Endothelial cell of umbilical vein (primary cell): ENCODE measurements around the gene EFTUD2. TPM values are rescaled to one million over a fixed set of nuclear protein-coding genes. Genes with fewer than 3 reads are reported as not detected.
A peak's percentile ranks its signal among the peaks of the same experiment; 100 is the strongest.

Source experiments
- BruUV-seq: library from RNA; stranded (reverse); fragments of 400-500 nt; replicated peaks from 2 replicates; lab custom pipeline; 2021; lab: Mats Ljungman, UMichigan
- CTCF ChIA-PET: fragments of 300-600, 350-600 bp; sonication (Branson Sonifier 250); formaldehyde crosslinking; loops from one replicate; lab custom pipeline; 2021; ENCODE audit warnings: antibody characterized with exemption, inconsistent platforms; lab: Charles Lee
- POLR2A ChIA-PET: fragments of 300-600, 350-600 bp; sonication (Branson Sonifier 250); formaldehyde crosslinking; loops from one replicate; lab custom pipeline; 2021; ENCODE audit warnings: antibody characterized with exemption, inconsistent platforms; lab: Charles Lee
- DNase-seq: peaks from one replicate; pipeline ENCODE4 v3.0.0-alpha.2; 2011; ENCODE audit warnings: low read depth, low spot score
- FAIRE-seq: peaks from 2 replicates; lab custom pipeline; 2011; peaks lifted over from hg19 to GRCh38; lab: Jason Lieb, UNC
- H2AFZ ChIP-seq: 2 replicates; pipeline ENCODE4 v1.6.0; 2012; ENCODE audit warnings: low read depth, low read length, control low read depth, inconsistent platforms
- H3K27ac ChIP-seq: 2 replicates; pipeline ENCODE4 v1.5.1; 2011; ENCODE audit warnings: low read depth, mild to moderate bottlenecking, control low read depth, low read length, moderate library complexity; ENCODE audit not compliant: insufficient read depth
- H3K27me3 ChIP-seq, 2 experiments: 2 replicates each; pipeline versions ENCODE4 v1.6.0 to v1.6.1; 2011; ENCODE audit warnings: low read length in 2 of 2, mixed read lengths in 1 of 2; ENCODE audit not compliant: control insufficient read depth in 2 of 2, insufficient read depth in 2 of 2
- H3K36me3 ChIP-seq, 2 experiments: 2 replicates in 1 of 2; 3 replicates in 1 of 2; pipeline ENCODE4 v1.5.1; 2011; ENCODE audit warnings: low read length in 2 of 2, mild to moderate bottlenecking in 1 of 2, moderate library complexity in 1 of 2; ENCODE audit not compliant: control insufficient read depth in 2 of 2, insufficient read depth in 2 of 2; ENCODE audit errors: extremely low read depth in 1 of 2
- H3K4me1 ChIP-seq: 3 replicates; pipeline ENCODE4 v1.5.1; 2011; ENCODE audit warnings: mild to moderate bottlenecking, low read length; ENCODE audit not compliant: control insufficient read depth, insufficient read depth; ENCODE audit errors: extremely low read depth
- H3K4me2 ChIP-seq: 2 replicates; pipeline ENCODE4 v1.6.1; 2011; ENCODE audit warnings: low read length, control low read depth, mixed read lengths; ENCODE audit not compliant: insufficient read depth
- H3K4me3 ChIP-seq, 3 experiments: fragments of 200-600 bp in 1 of 3; sonication (generic), shearing (Covaris generic) in 1 of 3; replicated peaks in 1 of 3; 2 replicates each; pipeline ENCODE4 v1.5.1; 2011 to 2016; ENCODE audit warnings: control low read depth in 3 of 3, low read length in 3 of 3, mild to moderate bottlenecking in 2 of 3, inconsistent platforms in 1 of 3, low read depth in 1 of 3, moderate library complexity in 1 of 3; ENCODE audit not compliant: insufficient read depth in 1 of 3
- H3K79me2 ChIP-seq: 2 replicates; pipeline ENCODE4 v1.6.0; 2012; ENCODE audit warnings: low read length, inconsistent platforms; ENCODE audit not compliant: control insufficient read depth, insufficient read depth
- H3K9ac ChIP-seq: replicated peaks from 2 replicates; pipeline ENCODE3; 2011; ENCODE audit warnings: low read length, control low read depth; ENCODE audit not compliant: insufficient read depth; ENCODE audit errors: extremely low read depth
- H3K9me1 ChIP-seq: replicated peaks from 3 replicates; pipeline ENCODE4 v1.6.0; 2011; ENCODE audit warnings: mild to moderate bottlenecking, low read length; ENCODE audit not compliant: control insufficient read depth, insufficient read depth; ENCODE audit errors: extremely low read depth
- H3K9me3 ChIP-seq: replicated peaks from 2 replicates; pipeline ENCODE4 v1.5.1; 2012; ENCODE audit warnings: low read length, inconsistent platforms; ENCODE audit not compliant: control insufficient read depth, insufficient read depth
- H4K20me1 ChIP-seq: replicated peaks from 2 replicates; pipeline ENCODE3; 2011; ENCODE audit warnings: mild to moderate bottlenecking, low read length; ENCODE audit not compliant: control insufficient read depth, insufficient read depth; ENCODE audit errors: extremely low read depth
- EZH2 ChIP-seq: IDR thresholded peaks from 2 replicates; pipeline ENCODE4 v1.6.1; 2012; ENCODE audit warnings: borderline replicate concordance, low read depth, mild to moderate bottlenecking, moderate library complexity, low read length, inconsistent platforms; ENCODE audit not compliant: severe bottlenecking
- FOS ChIP-seq: IDR thresholded peaks from 2 replicates; pipeline ENCODE4 v1.6.1; 2011; ENCODE audit warnings: mild to moderate bottlenecking, low read length, moderate library complexity, borderline replicate concordance; ENCODE audit not compliant: insufficient read depth
- GATA2 ChIP-seq: IDR thresholded peaks from 2 replicates; pipeline ENCODE4 v1.7.0; 2011; ENCODE audit warnings: low read depth, mild to moderate bottlenecking, moderate library complexity, mixed read lengths, low read length; ENCODE audit not compliant: insufficient read length, insufficient read depth
- JUN ChIP-seq: IDR thresholded peaks from 2 replicates; pipeline ENCODE4 v1.6.1; 2011; ENCODE audit warnings: borderline replicate concordance, low read depth; ENCODE audit not compliant: insufficient read length, insufficient read depth
- MYC ChIP-seq: IDR thresholded peaks from one replicate; pipeline ENCODE4 v1.6.1; 2011; ENCODE audit warnings: mild to moderate bottlenecking, low read depth, low read length
- POLR2A ChIP-seq: IDR thresholded peaks from 2 replicates; pipeline ENCODE4 v1.6.1; 2012; ENCODE audit warnings: low read depth, mild to moderate bottlenecking, control low read depth, low read length
- POLR2AphosphoS5 ChIP-seq: IDR thresholded peaks from 2 replicates; pipeline ENCODE4 v1.6.1; 2012; ENCODE audit warnings: low read depth, mild to moderate bottlenecking, control low read depth, low read length, moderate library complexity; ENCODE audit not compliant: insufficient read depth
- dilution Hi-C: fragments of 300-500 bp; cut with MboI; formaldehyde crosslinking; loops from one replicate; pipeline ENCODE4 v1.15.0; 2019; ENCODE audit warnings: low sequenced_read_pairs; ENCODE audit not compliant: extremely low pct_ligation_motif_present
- intact Hi-C: fragments of 100-400 bp; cut with micrococcal nuclease; formaldehyde crosslinking; loops from one replicate; pipeline ENCODE4 v1.10.0; 2022
- polyA plus RNA-seq, 4 experiments: library from polyadenylated mRNA; depleted of rRNA in 3 of 4; stranded (reverse) in 3 of 4; unstranded in 1 of 4; fragments of >200 nt; gene quantifications; 2 replicates each; pipeline versions ENCODE4 v1.2.1 to v1.2.3, GENCODE V29; 2011 to 2012; ENCODE audit warnings: missing spikeins in 1 of 4
- total RNA-seq: library from RNA; stranded (reverse); gene quantifications from 2 replicates; pipeline ENCODE4 v1.2.3, GENCODE V29; 2021
- TF ChIP-seq, protein P1 (sequence below): IDR thresholded peaks from 2 replicates; pipeline ENCODE4 v1.6.1; 2011; ENCODE audit not compliant: insufficient read depth, insufficient read length
- TF ChIP-seq, protein P2 (sequence below), 2 donors: IDR thresholded peaks; 1 replicate in 1 of 2; 2 replicates in 1 of 2; pipeline ENCODE4 v1.5.1; 2011; ENCODE audit warnings: low read length in 2 of 2, mild to moderate bottlenecking in 2 of 2, moderate library complexity in 2 of 2, control low read depth in 1 of 2, inconsistent platforms in 1 of 2, low read depth in 1 of 2; ENCODE audit not compliant: insufficient read depth in 1 of 2; ENCODE audit errors: extremely low read depth in 1 of 2

The EFTUD2 gene
- total and polyA plus RNA-seq, 2 donors (not counting 3 experiments of a cell fraction or from before 2014, with no cell fraction given): 125 to 170 TPM

DNA sequence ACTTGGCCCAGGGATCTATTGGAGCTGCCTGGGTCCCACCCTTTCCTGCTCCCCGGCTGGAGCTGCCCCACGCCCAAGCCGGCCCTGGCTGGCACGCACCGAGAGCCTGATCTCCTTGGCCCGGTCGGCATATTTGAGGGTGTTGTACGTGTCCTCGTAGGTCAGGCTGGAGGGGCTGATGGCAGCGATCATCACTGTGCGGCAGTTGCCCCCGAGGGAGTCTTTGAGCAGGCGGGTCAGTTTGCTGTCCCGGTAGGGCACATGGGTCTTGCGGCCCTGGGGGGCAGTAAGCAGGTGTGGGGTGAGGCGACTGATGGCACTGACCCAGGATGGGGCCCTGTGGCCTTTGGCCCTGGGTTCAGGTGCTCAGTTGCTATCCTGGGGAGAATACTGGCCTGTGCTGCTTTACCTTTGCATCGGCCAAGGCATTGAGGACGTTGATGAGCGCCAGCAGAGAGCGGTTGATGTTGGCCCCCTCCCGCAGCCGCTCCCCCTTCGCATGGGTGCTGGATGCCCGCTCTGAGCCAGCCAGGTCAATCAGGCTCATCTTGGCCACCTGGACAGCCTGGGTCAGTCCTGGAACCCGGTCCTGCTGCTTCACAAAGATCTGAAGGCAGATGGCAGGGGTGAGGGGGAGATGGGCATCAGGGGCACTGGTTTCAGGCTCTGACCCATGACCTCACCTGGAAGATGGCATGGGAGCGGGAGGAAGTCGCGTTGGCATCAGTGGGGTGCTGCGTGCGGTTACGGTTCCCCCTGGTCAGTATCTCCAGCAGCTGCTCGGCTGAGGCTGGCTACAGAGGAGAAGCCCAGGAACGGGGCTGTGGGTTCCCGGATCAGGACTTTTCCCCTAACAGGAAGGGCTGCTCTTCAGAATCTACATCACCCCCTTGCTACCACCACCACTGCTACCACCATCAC, 34.8 kb upstream of the EFTUD2 start:
- Histone ChIP-seq H2AFZ (no peak overlapping the region), H3K27ac (no peak overlapping the region), H3K4me1 (no peaks in the 10 kb centered on the region), H3K4me2 (no peak overlapping the region), H3K9me1 (no peaks in the 10 kb centered on the region), H3K4me3 (no peak overlapping the region), H3K9ac (no peak overlapping the region), H4K20me1 (no peaks in the 10 kb centered on the region), H3K27me3 (no peaks in the 10 kb centered on the region), H3K79me2 (peaks cover 23% of the 10 kb centered on the region), H3K9me3 (no peaks in the 10 kb centered on the region), H3K36me3 (peaks cover 8 to 11% of the 10 kb centered on the region in 2 experiments)
- intact Hi-C loops (no loop called here), dilution Hi-C loops (no loop called here)
- BruUV-seq: TSS peak; percentile 6
- TF ChIP-seq, protein P1, sequence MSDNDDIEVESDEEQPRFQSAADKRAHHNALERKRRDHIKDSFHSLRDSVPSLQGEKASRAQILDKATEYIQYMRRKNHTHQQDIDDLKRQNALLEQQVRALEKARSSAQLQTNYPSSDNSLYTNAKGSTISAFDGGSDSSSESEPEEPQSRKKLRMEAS: no peak
- TF ChIP-seq GATA2 (no peak), EZH2 (no peak), POLR2AphosphoS5 (no peak), POLR2A (no peak), FOS (no peak), MYC (no peak), JUN (no peak)
- TF ChIP-seq, protein P2, sequence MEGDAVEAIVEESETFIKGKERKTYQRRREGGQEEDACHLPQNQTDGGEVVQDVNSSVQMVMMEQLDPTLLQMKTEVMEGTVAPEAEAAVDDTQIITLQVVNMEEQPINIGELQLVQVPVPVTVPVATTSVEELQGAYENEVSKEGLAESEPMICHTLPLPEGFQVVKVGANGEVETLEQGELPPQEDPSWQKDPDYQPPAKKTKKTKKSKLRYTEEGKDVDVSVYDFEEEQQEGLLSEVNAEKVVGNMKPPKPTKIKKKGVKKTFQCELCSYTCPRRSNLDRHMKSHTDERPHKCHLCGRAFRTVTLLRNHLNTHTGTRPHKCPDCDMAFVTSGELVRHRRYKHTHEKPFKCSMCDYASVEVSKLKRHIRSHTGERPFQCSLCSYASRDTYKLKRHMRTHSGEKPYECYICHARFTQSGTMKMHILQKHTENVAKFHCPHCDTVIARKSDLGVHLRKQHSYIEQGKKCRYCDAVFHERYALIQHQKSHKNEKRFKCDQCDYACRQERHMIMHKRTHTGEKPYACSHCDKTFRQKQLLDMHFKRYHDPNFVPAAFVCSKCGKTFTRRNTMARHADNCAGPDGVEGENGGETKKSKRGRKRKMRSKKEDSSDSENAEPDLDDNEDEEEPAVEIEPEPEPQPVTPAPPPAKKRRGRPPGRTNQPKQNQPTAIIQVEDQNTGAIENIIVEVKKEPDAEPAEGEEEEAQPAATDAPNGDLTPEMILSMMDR (IDR thresholded peaks at IDR 0.05; ENCODE audit: extremely low read depth in 1 of 2, insufficient read depth in 1 of 2, low read depth in 1 of 2, low read length in 2 of 2): no peak
- POLR2A ChIA-PET: no interaction called here
- CTCF ChIA-PET: interaction anchor here (0.6 to 1.2 kb wide), 2 partner anchors 14 kb away, joined by 3 to 6 read pairs; no protein-coding TSS in a partner anchor
- FAIRE-seq: no peak
- DNase-seq: no peak
